Activated B cell treated with CpG ODN at 0.5 μM for 24 hours (primary cell): ENCODE results near the gene SRCAP. TPM values are rescaled to one million over a fixed set of nuclear protein-coding genes. Genes with fewer than 3 reads are reported as not detected.

Source experiments
- ATAC-seq: fragments of 200-7000 bp; cut with Tn5 transposase; one replicate; pipeline ENCODE4 v1.10.0; 2021; ENCODE audit warnings: low read depth, mild to moderate bottlenecking, moderate library complexity
- CTCF ChIA-PET: fragments of 350-600 bp; sonication (Branson Sonifier 250); formaldehyde crosslinking; loops from one replicate; lab custom pipeline; 2021; ENCODE audit warnings: antibody characterized with exemption; lab: Charles Lee
- POLR2A ChIA-PET: fragments of 350-600 bp; sonication (Branson Sonifier 250); formaldehyde crosslinking; loops from one replicate; lab custom pipeline; 2021; ENCODE audit warnings: antibody characterized with exemption; lab: Charles Lee
- DNase-seq: peaks from one replicate; pipeline ENCODE4 v3.0.0; 2022
- H3K27ac Mint-ChIP-seq: one replicate; pipeline ENCODE4 v1.8.0; 2020; ENCODE audit warnings: mixed read lengths
- H3K27me3 Mint-ChIP-seq: one replicate; pipeline ENCODE4 v1.8.0; 2021; ENCODE audit warnings: mixed read lengths
- H3K36me3 Mint-ChIP-seq: one replicate; pipeline ENCODE4 v1.8.0; 2021; ENCODE audit warnings: low read depth, mixed read lengths
- H3K4me1 Mint-ChIP-seq: one replicate; pipeline ENCODE4 v1.8.0; 2021; ENCODE audit warnings: mixed read lengths
- H3K4me3 Mint-ChIP-seq: one replicate; pipeline ENCODE4 v1.8.0; 2020; ENCODE audit warnings: mild to moderate bottlenecking, mixed read lengths
- H3K9me3 Mint-ChIP-seq: one replicate; pipeline ENCODE4 v1.8.0; 2020; ENCODE audit warnings: mixed read lengths
- intact Hi-C: fragments of 100-400 bp; cut with micrococcal nuclease; formaldehyde crosslinking; loops from one replicate; pipeline ENCODE4 v1.15.1; 2024
- total RNA-seq: library from RNA; stranded (reverse); gene quantifications from 2 replicates; pipeline ENCODE4 v1.2.3, GENCODE V29; 2022
- TF ChIP-seq, protein P1 (sequence below): fragments of 200-600 bp; IDR thresholded peaks from one replicate; pipeline ENCODE4 v1.8.0; 2022; ENCODE audit warnings: antibody characterized with exemption, mild to moderate bottlenecking

Gene SRCAP
- total RNA-seq, 1 donor from 2014 or later = 123 TPM

GRCh38 chr16:30761928-30762902 is 63.2 kb downstream of the SRCAP start, which contains the start of the genes CFAP119 and RNF40:
TSS of gene CFAP119 (minus strand) at chr16:30762062. CDS start at chr16:30761748, 314 bp downstream.
TSS of gene RNF40 (plus strand) at chr16:30762322. CDS start at chr16:30762546, 224 bp downstream.
- peak within 1 kb of the TSS; percentile 87 for H3K27ac Mint-ChIP-seq
- no peaks in the 10 kb centered on the region for H3K27me3 Mint-ChIP-seq
- ATAC-seq (peak; percentile 89), DNase-seq (peak; percentile 94)
- peaks cover 42% of the 10 kb centered on the region for H3K4me1 Mint-ChIP-seq
- CTCF ChIA-PET = no interaction called here
- TF ChIP-seq, protein P1, sequence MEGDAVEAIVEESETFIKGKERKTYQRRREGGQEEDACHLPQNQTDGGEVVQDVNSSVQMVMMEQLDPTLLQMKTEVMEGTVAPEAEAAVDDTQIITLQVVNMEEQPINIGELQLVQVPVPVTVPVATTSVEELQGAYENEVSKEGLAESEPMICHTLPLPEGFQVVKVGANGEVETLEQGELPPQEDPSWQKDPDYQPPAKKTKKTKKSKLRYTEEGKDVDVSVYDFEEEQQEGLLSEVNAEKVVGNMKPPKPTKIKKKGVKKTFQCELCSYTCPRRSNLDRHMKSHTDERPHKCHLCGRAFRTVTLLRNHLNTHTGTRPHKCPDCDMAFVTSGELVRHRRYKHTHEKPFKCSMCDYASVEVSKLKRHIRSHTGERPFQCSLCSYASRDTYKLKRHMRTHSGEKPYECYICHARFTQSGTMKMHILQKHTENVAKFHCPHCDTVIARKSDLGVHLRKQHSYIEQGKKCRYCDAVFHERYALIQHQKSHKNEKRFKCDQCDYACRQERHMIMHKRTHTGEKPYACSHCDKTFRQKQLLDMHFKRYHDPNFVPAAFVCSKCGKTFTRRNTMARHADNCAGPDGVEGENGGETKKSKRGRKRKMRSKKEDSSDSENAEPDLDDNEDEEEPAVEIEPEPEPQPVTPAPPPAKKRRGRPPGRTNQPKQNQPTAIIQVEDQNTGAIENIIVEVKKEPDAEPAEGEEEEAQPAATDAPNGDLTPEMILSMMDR = no peak
- intact Hi-C loops = loop anchor here (1.0 to 5.0 kb wide), 8 partner anchors 14 to 160 kb away; partner anchors contain the start of genes BCL7C, FBRS, PHKG2 and PRR14
- H3K9me3 Mint-ChIP-seq = no peaks in the 10 kb centered on the region
- H3K36me3 Mint-ChIP-seq = peaks cover 61% of the 10 kb centered on the region
- POLR2A ChIA-PET = interaction anchor here (0.6 to 3.6 kb wide), 2 partner anchors 14 to 68 kb away, joined by 5 to 13 read pairs (median 10); partner anchors contain the start of gene PHKG2
- H3K4me3 Mint-ChIP-seq = peak within 1 kb of the TSS; percentile 93

DNA sequence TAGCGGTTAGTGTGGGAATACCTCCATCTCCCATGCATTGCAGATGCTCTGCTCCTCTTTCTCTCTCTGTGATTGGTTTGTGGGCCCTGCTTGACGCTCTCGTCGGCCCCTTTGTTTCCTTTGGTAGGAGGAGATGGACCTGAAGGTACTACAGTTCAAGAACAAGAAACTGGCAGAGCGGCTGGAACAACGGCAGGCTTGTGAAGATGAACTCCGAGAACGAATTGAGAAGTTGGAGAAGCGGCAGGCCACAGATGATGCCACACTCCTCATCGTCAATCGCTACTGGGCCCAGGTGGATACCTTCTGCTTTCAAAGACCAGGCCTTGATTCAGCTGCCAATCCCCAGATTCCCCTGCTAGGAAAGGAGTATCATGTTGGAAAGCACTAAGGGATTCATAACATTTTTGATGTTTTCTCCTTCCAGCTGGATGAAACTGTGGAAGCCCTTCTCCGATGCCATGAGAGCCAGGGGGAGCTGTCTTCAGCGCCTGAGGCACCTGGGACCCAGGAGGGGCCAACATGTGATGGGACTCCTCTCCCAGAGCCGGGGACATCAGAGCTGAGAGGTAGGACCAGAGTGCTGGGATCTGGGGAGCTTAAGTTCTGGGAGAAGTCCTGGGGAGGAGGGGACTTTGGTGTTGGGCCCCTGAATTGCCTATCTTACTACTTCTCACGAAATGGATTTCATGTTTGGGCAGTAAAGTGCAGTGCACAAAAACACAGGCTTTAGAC is 64.2 kb downstream of the SRCAP start:
- intact Hi-C loops = loop anchor here (1.0 to 5.0 kb wide), 8 partner anchors 15 to 159 kb away; partner anchors contain the start of genes BCL7C, FBRS, PHKG2 and PRR14
- peak overlapping the region; percentile 93 for H3K4me3 Mint-ChIP-seq
- ATAC-seq (no peak), DNase-seq (no peak)
- H3K27ac Mint-ChIP-seq = peak overlapping the region; percentile 87
- no peaks in the 10 kb centered on the region for H3K9me3 Mint-ChIP-seq
- TF ChIP-seq, protein P1 = no peak
- ChIA-PET CTCF (no interaction called here), POLR2A (interaction anchor here (0.6 to 2.4 kb wide), 4 partner anchors 12 to 69 kb away, joined by 3 to 10 read pairs (median 4); partner anchors contain the start of gene PHKG2)
- peaks cover 51% of the 10 kb centered on the region for H3K4me1 Mint-ChIP-seq
- H3K36me3 Mint-ChIP-seq = peaks cover 64% of the 10 kb centered on the region
- H3K27me3 Mint-ChIP-seq = no peaks in the 10 kb centered on the region

GRCh38 chr16:30764086-30764485 is 65.1 kb downstream of the SRCAP start:
- DNase-seq (no peak), ATAC-seq (no peak)
- Mint-ChIP-seq H3K9me3 (no peaks in the 10 kb centered on the region), H3K27me3 (no peaks in the 10 kb centered on the region), H3K36me3 (peaks cover 73% of the 10 kb centered on the region), H3K27ac (no peak overlapping the region), H3K4me3 (peak overlapping the region; percentile 55), H3K4me1 (peaks cover 51% of the 10 kb centered on the region)
- ChIA-PET CTCF (no interaction called here), POLR2A (interaction anchor here (1.1 to 2.4 kb wide), 2 partner anchors 11 to 16 kb away, joined by 3 to 10 read pairs; partner anchors contain the start of gene PHKG2)
- intact Hi-C loops = loop anchor here (5.0 kb wide), 1 partner anchor 128 kb away; the partner anchor contains the start of gene BCL7C
- TF ChIP-seq, protein P1 = no peak

GRCh38 chr16:30764816-30765465 is 66.0 kb downstream of the SRCAP start:
- intact Hi-C loops = loop anchor here (5.0 kb wide), 1 partner anchor 127 kb away; the partner anchor contains the start of gene BCL7C
- CTCF ChIA-PET = no interaction called here
- POLR2A ChIA-PET = interaction anchor here (0.7 to 2.4 kb wide), 2 partner anchors 17 to 49 kb away, joined by 3 to 10 read pairs; partner anchors contain the start of gene PHKG2

More at GRCh38 chr16:30764816-30765465, 66.0 kb downstream of the SRCAP start:
- Mint-ChIP-seq H3K9me3 (no peaks in the 10 kb centered on the region), H3K4me3 (no peak overlapping the region), H3K27me3 (no peaks in the 10 kb centered on the region), H3K27ac (no peak overlapping the region), H3K4me1 (peaks cover 52% of the 10 kb centered on the region), H3K36me3 (peaks cover 82% of the 10 kb centered on the region)
- TF ChIP-seq, protein P1 = no peak
- DNase-seq = no peak
- no peak for ATAC-seq
